Keratinocyte (primary cell): ENCODE results near the gene TACC2. TPM values are rescaled to one million over a fixed set of nuclear protein-coding genes. Genes with fewer than 3 reads are reported as not detected.

Experiments used
- DNase-seq: peaks from one replicate; pipeline ENCODE4 v3.0.0-alpha.2; 2011; ENCODE audit warnings: low read depth, missing footprints, low spot score
- FAIRE-seq: peaks from 2 replicates; lab custom pipeline; 2011; peaks lifted over from hg19 to GRCh38; lab: Jason Lieb, UNC
- H2AFZ ChIP-seq: 2 replicates; pipeline ENCODE4 v1.6.0; 2012; ENCODE audit warnings: low read length, control low read depth, inconsistent platforms; ENCODE audit not compliant: control insufficient read depth
- H3K27ac ChIP-seq: 2 replicates; pipeline ENCODE4 v1.5.1; 2011; ENCODE audit warnings: low read length; ENCODE audit not compliant: control insufficient read depth, insufficient read depth
- H3K27me3 ChIP-seq: 3 replicates; pipeline ENCODE4 v1.6.0; 2011; ENCODE audit warnings: low read length; ENCODE audit not compliant: control insufficient read depth, insufficient read depth; ENCODE audit errors: extremely low read depth
- H3K36me3 ChIP-seq, 2 experiments: 2 replicates in 1 of 2; 3 replicates in 1 of 2; pipeline ENCODE4 v1.5.1; 2011; ENCODE audit warnings: low read length in 2 of 2, mild to moderate bottlenecking in 1 of 2; ENCODE audit not compliant: control insufficient read depth in 2 of 2, insufficient read depth in 2 of 2; ENCODE audit errors: extremely low read depth in 1 of 2
- H3K4me1 ChIP-seq: 3 replicates; pipeline ENCODE4 v1.5.1; 2011; ENCODE audit warnings: low read length; ENCODE audit not compliant: control insufficient read depth, insufficient read depth; ENCODE audit errors: extremely low read depth
- H3K4me2 ChIP-seq: 3 replicates; pipeline ENCODE4 v1.6.0; 2011; ENCODE audit warnings: low read depth, low read length; ENCODE audit not compliant: control insufficient read depth, insufficient read depth; ENCODE audit errors: extremely low read depth
- H3K4me3 ChIP-seq, 3 experiments: fragments of 200-600 bp in 1 of 3; sonication (generic) in 1 of 3; 2 replicates in 2 of 3; 3 replicates in 1 of 3; pipeline ENCODE4 v1.5.1; 2011 to 2016; ENCODE audit warnings: low read length in 3 of 3, mild to moderate bottlenecking in 3 of 3, control low read depth in 2 of 3, inconsistent platforms in 1 of 3, low read depth in 1 of 3, mixed read lengths in 1 of 3, mixed run types in 1 of 3, moderate library complexity in 1 of 3; ENCODE audit not compliant: control insufficient read depth in 2 of 3, insufficient read depth in 2 of 3; ENCODE audit errors: extremely low read depth in 1 of 3
- H3K79me2 ChIP-seq: 2 replicates; pipeline ENCODE4 v1.6.0; 2012; ENCODE audit warnings: low read length; ENCODE audit not compliant: control insufficient read depth, insufficient read depth
- H3K9ac ChIP-seq: 3 replicates; pipeline ENCODE4 v1.6.0; 2011; ENCODE audit warnings: low read length; ENCODE audit not compliant: control insufficient read depth, insufficient read depth; ENCODE audit errors: extremely low read depth
- H3K9me1 ChIP-seq: 3 replicates; pipeline ENCODE4 v1.6.0; 2011; ENCODE audit warnings: low read length; ENCODE audit not compliant: control insufficient read depth, insufficient read depth; ENCODE audit errors: extremely low read depth
- H3K9me3 ChIP-seq: 2 replicates; pipeline ENCODE4 v1.5.1; 2012; ENCODE audit warnings: low read depth, low read length; ENCODE audit not compliant: control insufficient read depth
- H4K20me1 ChIP-seq: 3 replicates; pipeline ENCODE4 v1.6.0; 2011; ENCODE audit warnings: low read length; ENCODE audit not compliant: control insufficient read depth, insufficient read depth; ENCODE audit errors: extremely low read depth
- EZH2 ChIP-seq: IDR thresholded peaks from one replicate; pipeline ENCODE4 v1.6.1; 2012; ENCODE audit warnings: inconsistent platforms, mild to moderate bottlenecking, low read length, moderate library complexity
- dilution Hi-C: fragments of 300-500 bp; cut with MboI; formaldehyde crosslinking; loops from one replicate; pipeline ENCODE4 v1.7.0; 2020; ENCODE audit warnings: low sequenced_read_pairs; ENCODE audit not compliant: extremely low pct_ligation_motif_present
- polyA plus RNA-seq, 5 experiments: library from polyadenylated mRNA; depleted of rRNA in 3 of 5; stranded (reverse) in 3 of 5; stranded (forward) in 1 of 5; unstranded in 1 of 5; fragments of >200 nt; gene quantifications; 1 replicate in 1 of 5; 2 replicates in 3 of 5; 3 replicates in 1 of 5; pipeline versions ENCODE4 v1.2.1 to v1.2.3, GENCODE V29; 2011 to 2012; ENCODE audit warnings: missing spikeins in 2 of 5, low read depth in 1 of 5, low replicate concordance in 1 of 5
- TF ChIP-seq, protein P1 (sequence below), 3 experiments: IDR thresholded peaks in 1 of 3; conservative IDR thresholded peaks in 1 of 3; optimal IDR thresholded peaks in 1 of 3; 2 replicates in 2 of 3; 3 replicates in 1 of 3; pipeline versions ENCODE3 to v1.5.1; 2011; ENCODE audit warnings: low read length in 3 of 3, mild to moderate bottlenecking in 3 of 3, moderate library complexity in 2 of 3, control low read depth in 1 of 3, inconsistent platforms in 1 of 3; ENCODE audit not compliant: insufficient read depth in 2 of 3; ENCODE audit errors: extremely low read depth in 1 of 3

TACC2 gene
- polyA plus RNA-seq, 1 donor (not counting 4 experiments of a cell fraction or from before 2014, with no cell fraction given), result 12.8 TPM

DNA sequence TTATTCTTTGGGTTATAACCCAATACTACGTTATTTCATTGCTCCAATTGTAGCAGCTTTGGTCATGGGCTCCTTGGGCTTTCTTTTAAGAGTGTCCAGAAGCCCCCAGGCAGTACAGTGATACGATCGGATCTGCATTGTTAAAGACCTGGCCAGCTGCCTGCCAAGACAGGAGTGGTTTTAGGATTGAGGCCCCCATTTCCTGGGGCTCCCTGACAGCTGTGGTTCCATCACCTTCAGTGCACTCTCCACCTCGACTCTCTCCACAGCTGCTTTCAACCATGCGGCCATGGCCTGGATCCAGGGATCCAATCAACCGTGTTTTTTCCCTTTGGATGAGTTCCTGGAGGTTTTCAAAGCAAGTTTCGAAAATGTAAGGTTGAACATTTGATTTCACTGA, 158.7 kb downstream of the TACC2 start:
- H3K9me3 ChIP-seq, result peaks cover 3% of the 10 kb centered on the region
- no peaks in the 10 kb centered on the region for H3K27me3 ChIP-seq
- peaks cover 8% of the 10 kb centered on the region for H3K4me1 ChIP-seq
- H4K20me1 ChIP-seq, result peaks cover 7% of the 10 kb centered on the region
- H3K36me3 ChIP-seq, result peaks cover 11 to 23% of the 10 kb centered on the region in 2 experiments
- H3K9ac ChIP-seq, result no peak overlapping the region
- no peak overlapping the region for H3K4me2 ChIP-seq
- no peaks in the 10 kb centered on the region for H3K79me2 ChIP-seq
- dilution Hi-C loops, result no loop called here
- TF ChIP-seq, protein P1, sequence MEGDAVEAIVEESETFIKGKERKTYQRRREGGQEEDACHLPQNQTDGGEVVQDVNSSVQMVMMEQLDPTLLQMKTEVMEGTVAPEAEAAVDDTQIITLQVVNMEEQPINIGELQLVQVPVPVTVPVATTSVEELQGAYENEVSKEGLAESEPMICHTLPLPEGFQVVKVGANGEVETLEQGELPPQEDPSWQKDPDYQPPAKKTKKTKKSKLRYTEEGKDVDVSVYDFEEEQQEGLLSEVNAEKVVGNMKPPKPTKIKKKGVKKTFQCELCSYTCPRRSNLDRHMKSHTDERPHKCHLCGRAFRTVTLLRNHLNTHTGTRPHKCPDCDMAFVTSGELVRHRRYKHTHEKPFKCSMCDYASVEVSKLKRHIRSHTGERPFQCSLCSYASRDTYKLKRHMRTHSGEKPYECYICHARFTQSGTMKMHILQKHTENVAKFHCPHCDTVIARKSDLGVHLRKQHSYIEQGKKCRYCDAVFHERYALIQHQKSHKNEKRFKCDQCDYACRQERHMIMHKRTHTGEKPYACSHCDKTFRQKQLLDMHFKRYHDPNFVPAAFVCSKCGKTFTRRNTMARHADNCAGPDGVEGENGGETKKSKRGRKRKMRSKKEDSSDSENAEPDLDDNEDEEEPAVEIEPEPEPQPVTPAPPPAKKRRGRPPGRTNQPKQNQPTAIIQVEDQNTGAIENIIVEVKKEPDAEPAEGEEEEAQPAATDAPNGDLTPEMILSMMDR (optimal IDR thresholded peaks at IDR 0.05 in 1 of 3, IDR thresholded peaks at IDR 0.05 in 1 of 3, conservative IDR thresholded peaks at IDR 0.05 in 1 of 3; ENCODE audit: extremely low read depth in 1 of 3, insufficient read depth in 2 of 3, low read length in 3 of 3), result no peak
- no peak for TF ChIP-seq EZH2
- DNase-seq (no peak), FAIRE-seq (no peak)
- H3K27ac ChIP-seq, result no peak overlapping the region
- no peak overlapping the region for H3K4me3 ChIP-seq
- H2AFZ ChIP-seq, result no peak overlapping the region
- H3K9me1 ChIP-seq, result no peaks in the 10 kb centered on the region

DNA sequence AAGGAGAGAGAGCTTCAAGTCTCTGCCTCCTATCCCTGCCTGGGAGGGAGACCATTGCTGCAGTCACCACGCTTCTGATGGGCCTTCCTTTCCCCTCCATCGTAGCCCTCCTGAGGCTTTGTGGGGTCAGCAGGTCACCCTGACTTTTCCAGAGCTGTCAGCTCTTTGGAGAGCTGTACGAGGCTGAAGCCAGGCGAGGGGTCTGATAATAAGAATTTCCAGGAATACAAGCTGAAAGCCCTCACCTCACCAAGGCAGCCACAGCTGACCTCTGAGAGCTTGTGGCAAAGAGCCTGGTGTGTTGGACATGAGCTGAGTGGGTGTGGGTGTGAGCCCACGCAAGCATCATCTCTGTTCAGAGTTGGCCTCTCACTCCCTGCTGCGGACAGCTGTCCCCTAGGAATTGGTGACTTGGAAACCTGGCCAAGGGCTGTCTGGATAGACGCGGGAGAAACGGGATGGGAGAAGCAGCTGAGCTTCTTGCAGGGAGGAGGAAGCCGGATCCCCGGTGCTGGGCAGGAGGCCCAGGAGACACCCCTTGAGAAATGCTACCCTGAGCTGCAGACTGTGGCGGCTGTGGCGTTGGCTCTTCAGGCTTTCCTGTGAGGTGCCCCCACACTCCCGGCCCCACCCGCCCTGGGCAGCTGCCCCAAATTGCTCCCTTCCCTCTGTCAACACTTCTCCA, 160.1 kb downstream of the TACC2 start:
- peaks cover 3% of the 10 kb centered on the region for H3K4me1 ChIP-seq
- H3K4me2 ChIP-seq, result no peak overlapping the region
- no peak for DNase-seq
- H3K9me3 ChIP-seq, result peaks cover 3% of the 10 kb centered on the region
- H3K27me3 ChIP-seq, result no peaks in the 10 kb centered on the region
- no peak for FAIRE-seq
- no peaks in the 10 kb centered on the region for H3K79me2 ChIP-seq
- H4K20me1 ChIP-seq, result peaks cover 7% of the 10 kb centered on the region
- H2AFZ ChIP-seq, result no peak overlapping the region
- no peak overlapping the region for H3K9ac ChIP-seq
- H3K9me1 ChIP-seq, result no peaks in the 10 kb centered on the region
- H3K36me3 ChIP-seq, result peaks cover 6 to 20% of the 10 kb centered on the region in 2 experiments
- TF ChIP-seq, protein P1 (optimal IDR thresholded peaks at IDR 0.05 in 1 of 3, IDR thresholded peaks at IDR 0.05 in 1 of 3, conservative IDR thresholded peaks at IDR 0.05 in 1 of 3; ENCODE audit: extremely low read depth in 1 of 3, insufficient read depth in 2 of 3, low read length in 3 of 3), result no peak
- no peak for TF ChIP-seq EZH2
- H3K4me3 ChIP-seq, result no peak overlapping the region
- H3K27ac ChIP-seq, result no peak overlapping the region
- dilution Hi-C loops, result no loop called here
